DOHH2 (cell line): ENCODE results near the gene DKK1.

Experiments used
- CTCF ChIP-seq: fragments of 200-600 bp; sonication (generic); IDR thresholded peaks from one replicate; pipeline ENCODE4 v1.5.1; 2014; ENCODE audit warnings: antibody characterized with exemption, mild to moderate bottlenecking, low read depth, low read length; ENCODE audit not compliant: poor library complexity, severe bottlenecking
- EZH2phosphoT487 ChIP-seq: fragments of 200-600 bp; sonication (generic); IDR thresholded peaks from 2 replicates; pipeline ENCODE4 v1.6.1; 2017; ENCODE audit warnings: borderline replicate concordance, mild to moderate bottlenecking, antibody characterized with exemption, low read length, moderate library complexity, mixed read lengths

- TF ChIP-seq CTCF = no peak
- no peak for TF ChIP-seq EZH2phosphoT487
Measured at GRCh38 chr10:52337225-52337624, 23.1 kb downstream of the DKK1 start.
